Sigmoid colon (tissue), 7 donors: ENCODE measurements around the gene TM4SF18. TPM values are rescaled to one million over a fixed set of nuclear protein-coding genes. Genes with fewer than 3 reads are reported as not detected.
A peak's percentile ranks its signal among the peaks of the same experiment; 100 is the strongest.
"Not testable (repeated sequence)": the region's sequence is repeated elsewhere in the genome, so short reads cannot be mapped to it uniquely, and the experiment has no call there.

Experiments
- DNase-seq: peaks from one replicate; pipeline ENCODE4 v3.0.0-alpha.2; 2019
- H3K27ac ChIP-seq, 4 donors: fragments of 200-600 bp; sonication (generic); one replicate each; pipeline ENCODE4 v1.5.1; 2016 to 2019; ENCODE audit warnings: mild to moderate bottlenecking in 1 of 4
- H3K27me3 ChIP-seq, 3 donors: fragments of 200-600 bp; sonication (generic); one replicate each; pipeline ENCODE4 v1.5.1; 2019; ENCODE audit warnings: mild to moderate bottlenecking in 1 of 3
- H3K36me3 ChIP-seq, 4 donors: fragments of 200-600 bp; sonication (generic); one replicate each; pipeline ENCODE4 v1.5.1; 2016 to 2019
- H3K4me1 ChIP-seq, 4 donors: fragments of 200-600 bp; sonication (generic); one replicate each; pipeline ENCODE4 v1.5.1; 2017 to 2019
- H3K4me3 ChIP-seq, 4 donors: fragments of 200-600 bp; sonication (generic); one replicate each; pipeline ENCODE4 v1.5.1; 2017 to 2019; ENCODE audit warnings: mild to moderate bottlenecking in 2 of 4, moderate library complexity in 1 of 4
- H3K9me3 ChIP-seq, 4 donors: fragments of 200-600 bp in 3 of 4; sonication (generic) in 3 of 4; one replicate each; pipeline versions ENCODE4 v1.5.1 to v1.6.1; 2013 to 2019
- EP300 ChIP-seq, 4 donors: sonication (generic); formaldehyde crosslinking; IDR thresholded peaks; one replicate each; pipeline ENCODE4 v1.6.1; 2017; ENCODE audit warnings: antibody characterized with exemption in 4 of 4
- POLR2A ChIP-seq, 2 donors: fragments of 450-650 bp; IDR thresholded peaks; one replicate each; pipeline ENCODE4 v1.6.1; 2016; ENCODE audit warnings: antibody characterized with exemption in 2 of 2, mild to moderate bottlenecking in 2 of 2, moderate library complexity in 2 of 2
- POLR2AphosphoS5 ChIP-seq, 4 donors: sonication (generic); formaldehyde crosslinking; IDR thresholded peaks; one replicate each; pipeline ENCODE4 v1.6.1; 2017; ENCODE audit warnings: antibody characterized with exemption in 4 of 4
- WGBS, 2 donors: extraction: QIAGEN DNeasy Blood & Tissue Kit; methylation state at CpG; one replicate each; pipeline ENCODE4 v1.1.7; 2013; 5-methylcytosine and 5-hydroxymethylcytosine counted together
- intact Hi-C: fragments of 100-400 bp; cut with DNase I; formaldehyde crosslinking; loops from one replicate; pipeline ENCODE4 v1.15.1; 2023
- polyA plus RNA-seq, 3 donors: library from polyadenylated mRNA; stranded (reverse); fragments of 200-250 nt; gene quantifications; one replicate each; pipeline ENCODE4 v1.2.3, GENCODE V29; 2013
- total RNA-seq, 4 donors: library from RNA; depleted of rRNA; stranded (reverse); fragments of >200 nt; gene quantifications; one replicate each; pipeline ENCODE4 v1.1.0, GENCODE V29; 2016
- TF ChIP-seq, protein P1 (sequence below), 4 experiments: fragments of 450-650 bp in 3 of 4; fragments of 200-600 bp in 1 of 4; IDR thresholded peaks; one replicate each; pipeline ENCODE4 v1.5.1; 2016 to 2019; ENCODE audit warnings: antibody characterized with exemption in 4 of 4, mild to moderate bottlenecking in 3 of 4, moderate library complexity in 2 of 4
- donor health status: healthy with polysubstance abuse.
- donor health status: Bipolar disorder and iron deficiency.
- donor health status: healthy.

Gene TM4SF18
- total and polyA plus RNA-seq, 7 donors: 0.46 to 11.6 (median 2.3) TPM

DNA sequence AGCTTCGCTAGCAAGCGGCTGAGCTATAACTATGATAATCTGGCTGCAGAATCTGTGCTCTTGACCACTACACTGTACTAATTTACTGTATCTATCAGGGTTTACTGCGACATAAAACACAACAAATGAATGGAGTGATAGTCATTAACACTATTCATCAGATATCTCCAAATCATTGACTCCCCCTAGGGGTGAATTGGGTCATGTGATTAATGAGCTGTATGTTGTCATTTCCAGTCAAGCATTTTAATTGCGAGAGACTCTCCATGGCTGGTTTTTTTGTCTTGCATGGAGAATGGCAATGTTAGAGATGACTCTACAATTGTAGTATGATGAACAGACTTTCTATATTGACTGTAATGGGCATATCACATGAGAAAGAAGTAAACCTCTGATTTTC lies 10.5 kb upstream of the TM4SF18 start:
- intact Hi-C loops: no loop called here
- peaks cover 0 to 12% (median 9%) of the 10 kb centered on the region in 4 donors for H3K4me1 ChIP-seq
- no peak for DNase-seq
- H3K27ac ChIP-seq: no peak overlapping the region
- no peaks in the 10 kb centered on the region for H3K36me3 ChIP-seq
- TF ChIP-seq POLR2A (IDR thresholded peaks at IDR 0.05) (no peak), POLR2AphosphoS5 (IDR thresholded peaks at IDR 0.05) (no peak)
- no peaks in the 10 kb centered on the region for H3K9me3 ChIP-seq
- H3K4me3 ChIP-seq: no peak overlapping the region
- no peaks in the 10 kb centered on the region for H3K27me3 ChIP-seq
- WGBS, 2 donors: 94 to 95% methylated on average over 4 of the region's 4 CpGs

DNA sequence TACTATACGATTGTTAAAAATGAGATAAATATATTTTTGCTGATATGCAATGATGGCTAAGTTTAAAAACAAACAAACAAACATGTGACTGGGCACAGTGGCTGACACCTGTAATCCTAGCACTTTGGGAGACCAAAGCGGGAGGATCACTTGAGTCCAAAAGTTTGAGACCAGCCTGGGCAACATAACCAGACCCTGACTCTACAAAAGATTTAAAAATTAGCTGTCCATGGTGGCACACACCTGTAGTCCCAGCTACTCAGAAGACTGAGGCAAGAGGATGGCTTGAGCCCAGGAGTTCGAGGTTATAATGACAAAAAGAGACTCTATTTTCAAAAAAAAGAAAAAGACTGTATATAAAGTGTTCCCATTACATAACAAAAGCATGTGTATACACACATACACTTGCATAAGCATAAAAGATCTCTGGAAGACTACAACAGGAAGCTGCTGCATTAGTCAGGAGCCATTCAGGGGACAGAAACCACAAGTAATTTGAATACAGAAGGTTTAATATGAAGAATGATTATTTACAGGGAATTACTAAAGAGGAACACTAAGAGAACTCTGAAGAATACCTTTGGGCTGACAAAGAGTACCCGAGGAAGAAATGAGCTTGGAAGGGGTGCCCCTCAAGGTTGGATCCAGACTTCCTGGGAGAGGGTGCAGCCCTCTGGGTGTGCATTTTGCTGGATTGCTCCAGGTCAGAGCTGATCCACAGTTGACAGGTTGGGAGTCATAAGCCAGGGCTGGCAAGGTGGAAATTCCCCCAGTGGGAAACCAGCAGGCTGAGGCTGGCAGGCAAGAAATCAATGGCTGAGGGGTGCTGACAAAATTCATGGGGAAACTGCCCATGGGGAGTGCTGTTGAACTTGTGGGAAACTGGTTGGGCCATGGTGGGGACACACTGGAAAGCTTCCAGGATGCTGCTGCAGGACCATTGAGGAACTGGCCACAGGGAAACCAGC lies 9.3 kb upstream of the TM4SF18 start:
- Histone ChIP-seq H3K4me3 (no peak overlapping the region), H3K27ac (no peak overlapping the region), H3K27me3 (no peaks in the 10 kb centered on the region), H3K9me3 (no peaks in the 10 kb centered on the region), H3K36me3 (no peaks in the 10 kb centered on the region), H3K4me1 (peaks cover 0 to 12% (median 9%) of the 10 kb centered on the region in 4 donors)
- WGBS, 2 donors: 79 to 82% methylated on average over 4 of the region's 4 CpGs
- intact Hi-C loops: no loop called here
- TF ChIP-seq POLR2AphosphoS5 (IDR thresholded peaks at IDR 0.05) (no peak), EP300 (IDR thresholded peaks at IDR 0.05) (no peak), POLR2A (IDR thresholded peaks at IDR 0.05) (no peak)
- TF ChIP-seq, protein P1, sequence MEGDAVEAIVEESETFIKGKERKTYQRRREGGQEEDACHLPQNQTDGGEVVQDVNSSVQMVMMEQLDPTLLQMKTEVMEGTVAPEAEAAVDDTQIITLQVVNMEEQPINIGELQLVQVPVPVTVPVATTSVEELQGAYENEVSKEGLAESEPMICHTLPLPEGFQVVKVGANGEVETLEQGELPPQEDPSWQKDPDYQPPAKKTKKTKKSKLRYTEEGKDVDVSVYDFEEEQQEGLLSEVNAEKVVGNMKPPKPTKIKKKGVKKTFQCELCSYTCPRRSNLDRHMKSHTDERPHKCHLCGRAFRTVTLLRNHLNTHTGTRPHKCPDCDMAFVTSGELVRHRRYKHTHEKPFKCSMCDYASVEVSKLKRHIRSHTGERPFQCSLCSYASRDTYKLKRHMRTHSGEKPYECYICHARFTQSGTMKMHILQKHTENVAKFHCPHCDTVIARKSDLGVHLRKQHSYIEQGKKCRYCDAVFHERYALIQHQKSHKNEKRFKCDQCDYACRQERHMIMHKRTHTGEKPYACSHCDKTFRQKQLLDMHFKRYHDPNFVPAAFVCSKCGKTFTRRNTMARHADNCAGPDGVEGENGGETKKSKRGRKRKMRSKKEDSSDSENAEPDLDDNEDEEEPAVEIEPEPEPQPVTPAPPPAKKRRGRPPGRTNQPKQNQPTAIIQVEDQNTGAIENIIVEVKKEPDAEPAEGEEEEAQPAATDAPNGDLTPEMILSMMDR (IDR thresholded peaks at IDR 0.05): no peak
- no peak for DNase-seq

DNA sequence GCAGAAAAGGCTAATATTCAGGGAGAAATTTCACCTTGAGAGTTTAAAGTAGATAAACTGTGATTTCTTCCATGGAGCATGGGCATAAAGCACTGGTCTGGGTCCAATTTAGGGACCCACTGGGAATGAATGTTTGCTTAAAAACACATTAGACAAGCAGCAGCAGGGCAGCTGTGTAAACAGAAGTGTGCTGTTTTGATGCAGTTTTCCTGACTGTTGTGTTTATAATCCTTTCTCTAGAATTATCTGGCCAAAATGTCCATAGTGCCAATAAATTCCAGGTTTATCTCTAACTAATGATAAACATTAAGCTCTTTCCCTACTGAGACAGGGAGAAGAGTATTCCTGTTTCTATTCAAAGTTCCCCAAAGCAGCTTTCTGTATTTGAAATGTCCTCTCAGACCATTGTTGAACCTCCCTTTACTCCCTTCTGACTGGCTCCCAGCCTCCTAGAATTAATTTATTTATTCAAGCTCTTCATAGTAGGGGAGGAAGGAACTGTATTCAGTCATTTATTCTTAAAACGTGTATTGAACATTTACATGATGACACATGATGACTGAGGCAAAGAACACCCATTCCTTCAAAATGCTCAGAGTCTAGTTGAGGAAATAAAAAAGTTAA lies 7.0 kb upstream of the TM4SF18 start:
- peaks cover 0 to 12% (median 9%) of the 10 kb centered on the region in 4 donors for H3K4me1 ChIP-seq
- no peak overlapping the region for H3K4me3 ChIP-seq
- 1 to 10% methylated on average over 1 of the region's 1 CpG for WGBS, 2 donors
- intact Hi-C loops: no loop called here
- H3K36me3 ChIP-seq: no peaks in the 10 kb centered on the region
- DNase-seq: no peak
- H3K27me3 ChIP-seq: no peaks in the 10 kb centered on the region
- H3K9me3 ChIP-seq: no peaks in the 10 kb centered on the region
- H3K27ac ChIP-seq: peak overlapping the region; percentile 13 to 79 (median 54)
- no peak for TF ChIP-seq EP300 (IDR thresholded peaks at IDR 0.05)

GRCh38 chr3:149339931-149340309 lies 6.5 kb upstream of the TM4SF18 start:
- H3K9me3 ChIP-seq: no peaks in the 10 kb centered on the region
- intact Hi-C loops: no loop called here
- peak; percentile 85 for DNase-seq
- 13% methylated on average over 5 of the region's 5 CpGs for WGBS, 2 donors
- H3K27me3 ChIP-seq: no peaks in the 10 kb centered on the region
- H3K27ac ChIP-seq: peak overlapping the region; percentile 13 to 79 (median 54)
- TF ChIP-seq POLR2A (IDR thresholded peaks at IDR 0.05): no peak
- TF ChIP-seq POLR2AphosphoS5 (IDR thresholded peaks at IDR 0.05): peak; percentile 32 to 75 (median 48)
- peak in 2 of 4 donors; percentile 21 to 22 for TF ChIP-seq EP300 (IDR thresholded peaks at IDR 0.05)
- H3K4me1 ChIP-seq: peaks cover 0 to 12% (median 9%) of the 10 kb centered on the region in 4 donors
- H3K4me3 ChIP-seq: no peak overlapping the region
- H3K36me3 ChIP-seq: no peaks in the 10 kb centered on the region

- H3K27ac ChIP-seq, H3K27me3 ChIP-seq, H3K36me3 ChIP-seq, DNase-seq, H3K9me3 ChIP-seq, H3K4me3 ChIP-seq, intact Hi-C loops: not testable (repeated sequence)
- peaks cover 0 to 12% (median 9%) of the 10 kb centered on the region in 4 donors for H3K4me1 ChIP-seq
- 85 to 89% methylated on average over 1 of the region's 1 CpG for WGBS, 2 donors
Observed at GRCh38 chr3:149337486-149337885, 4.0 kb upstream of the TM4SF18 start.

DNA sequence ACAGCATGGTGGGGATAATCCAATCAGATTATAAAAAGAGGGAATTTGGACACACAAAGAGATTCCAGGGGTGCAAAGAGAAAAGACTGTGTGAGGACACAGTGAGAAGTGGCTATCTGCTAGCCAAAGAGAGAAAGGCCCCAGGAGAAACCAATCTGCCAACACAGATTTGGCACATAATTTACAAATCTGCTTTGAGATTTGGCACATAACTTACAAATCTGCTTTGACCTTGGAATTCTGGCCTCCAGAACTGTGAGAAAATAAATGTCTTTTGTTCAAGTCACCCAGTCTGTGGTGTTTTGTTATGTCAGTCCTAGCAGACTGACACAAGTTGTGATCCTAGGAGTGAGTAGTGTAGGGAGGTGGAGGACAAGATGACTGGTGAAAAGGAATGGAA lies 3.5 kb upstream of the TM4SF18 start:
- Histone ChIP-seq H3K4me3 (no peak overlapping the region), H3K9me3 (no peaks in the 10 kb centered on the region), H3K27ac (no peak overlapping the region), H3K4me1 (peaks cover 0 to 12% (median 9%) of the 10 kb centered on the region in 4 donors), H3K36me3 (no peaks in the 10 kb centered on the region), H3K27me3 (no peaks in the 10 kb centered on the region)
- TF ChIP-seq EP300 (IDR thresholded peaks at IDR 0.05): no peak
- TF ChIP-seq POLR2AphosphoS5 (IDR thresholded peaks at IDR 0.05): no peak
- TF ChIP-seq, protein P1 (IDR thresholded peaks at IDR 0.05): no peak
- no peak for TF ChIP-seq POLR2A (IDR thresholded peaks at IDR 0.05)
- intact Hi-C loops: no loop called here
- no peak for DNase-seq
